Measurements from ENCODE around the gene RBM23. TPM values are rescaled to one million over a fixed set of nuclear protein-coding genes. Genes with fewer than 3 reads are reported as not detected.

Gene RBM23
- total RNA-seq, 2 experiments from 2014 or later = 55.0 to 56.0 TPM

DNA sequence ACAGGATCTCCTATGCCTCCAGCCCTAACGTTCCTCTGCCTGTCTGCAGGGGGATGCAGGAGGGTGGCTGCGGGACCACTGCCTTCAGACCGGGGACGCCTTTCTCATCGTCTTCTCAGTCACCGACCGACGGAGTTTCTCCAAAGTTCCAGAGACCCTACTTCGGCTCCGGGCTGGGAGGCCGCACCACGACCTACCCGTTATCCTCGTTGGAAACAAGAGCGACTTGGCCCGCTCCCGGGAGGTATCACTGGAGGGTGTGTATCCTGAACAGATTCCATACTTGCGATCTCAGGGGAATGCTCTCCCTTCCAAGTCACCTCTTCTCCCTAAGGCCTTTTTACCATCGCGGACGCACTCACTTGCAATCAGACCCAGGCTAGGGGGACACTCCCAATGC is 33.0 kb downstream of the RBM23 start:
- ChIA-PET CTCF (interaction anchor here (0.9 to 9.0 kb wide), 13 partner anchors 8 to 972 kb away, joined by 3 to 115 read pairs (median 4); partner anchors contain the start of gene LRP10), POLR2A (interaction anchor here (1.0 to 2.5 kb wide), 2 partner anchors 14 to 33 kb away, joined by 3 to 16 read pairs; partner anchors contain the start of genes LRP10 and RBM23)
- Mint-ChIP-seq H3K9me3 (no peaks in the 10 kb centered on the region), H3K4me1 (ENCODE audit: low read depth) (peaks cover 58% of the 10 kb centered on the region), H3K27ac (peak overlapping the region; percentile 61), H3K4me3 (peak overlapping the region; percentile 92), H3K27me3 (no peaks in the 10 kb centered on the region), H3K36me3 (no peaks in the 10 kb centered on the region)
- DNase-seq = no peak
- intact Hi-C loops (cut with micrococcal nuclease) = no loop called here

DNA sequence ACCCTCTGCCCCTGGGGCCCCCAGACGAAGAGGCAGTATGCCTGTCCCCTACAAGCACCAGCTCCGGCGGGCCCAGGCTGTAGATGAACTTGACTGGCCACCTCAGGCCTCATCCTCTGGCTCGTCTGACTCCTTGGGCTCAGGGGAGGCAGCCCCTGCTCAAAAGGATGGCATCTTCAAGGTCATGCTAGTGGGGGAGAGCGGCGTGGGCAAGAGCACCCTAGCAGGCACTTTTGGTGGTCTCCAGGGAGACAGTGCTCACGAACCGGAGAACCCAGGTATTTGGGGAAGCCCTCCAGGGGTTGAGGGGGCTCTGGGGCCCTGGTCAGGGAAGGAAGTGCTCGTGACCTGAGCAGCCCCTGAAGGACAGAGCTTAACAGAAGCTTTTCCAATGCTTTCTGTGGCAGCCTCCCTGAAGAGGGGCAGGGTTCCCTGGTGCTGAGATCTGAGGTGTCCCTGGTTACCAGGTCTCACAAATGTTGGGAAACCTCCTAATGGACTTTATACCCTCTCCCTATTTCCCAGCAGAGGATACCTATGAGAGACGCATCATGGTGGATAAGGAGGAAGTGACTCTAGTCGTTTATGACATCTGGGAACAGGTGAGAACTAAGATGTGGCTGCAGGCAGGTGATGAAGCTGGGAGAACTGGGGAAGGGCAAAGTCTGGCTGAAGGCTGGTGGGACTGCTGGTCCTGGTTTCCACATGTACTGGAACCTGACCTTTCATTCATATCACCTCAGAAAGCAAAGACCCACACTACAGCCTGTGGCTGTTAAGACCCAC is 34.0 kb downstream of the RBM23 start:
- Mint-ChIP-seq H3K27ac (no peak overlapping the region), H3K4me3 (no peak overlapping the region), H3K27me3 (no peaks in the 10 kb centered on the region), H3K36me3 (no peaks in the 10 kb centered on the region), H3K4me1 (ENCODE audit: low read depth) (peaks cover 51% of the 10 kb centered on the region), H3K9me3 (no peaks in the 10 kb centered on the region)
- intact Hi-C loops (cut with micrococcal nuclease) = no loop called here
- DNase-seq = no peak
- ChIA-PET POLR2A (interaction anchor here (0.5 to 2.5 kb wide), 3 partner anchors 11 to 1611 kb away, joined by 4 to 16 read pairs (median 6); partner anchors contain the start of gene LRP10), CTCF (interaction anchor here (1.1 to 9.0 kb wide), 8 partner anchors 9 to 971 kb away, joined by 3 to 115 read pairs (median 4); partner anchors contain the start of gene LRP10)

GRCh38 chr14:22884076-22884737 is 34.7 kb downstream of the RBM23 start:
- Mint-ChIP-seq H3K36me3 (no peaks in the 10 kb centered on the region), H3K4me3 (no peak overlapping the region), H3K27me3 (no peaks in the 10 kb centered on the region), H3K27ac (no peak overlapping the region), H3K4me1 (ENCODE audit: low read depth) (peaks cover 44% of the 10 kb centered on the region), H3K9me3 (no peaks in the 10 kb centered on the region)
- intact Hi-C loops (cut with micrococcal nuclease) = no loop called here
- POLR2A ChIA-PET = interaction anchor here (1.6 kb wide), 1 partner anchor 12 kb away, joined by 6 read pairs; no protein-coding TSS in a partner anchor
- CTCF ChIA-PET = interaction anchor here (1.1 to 9.0 kb wide), 6 partner anchors 12 to 314 kb away, joined by 3 to 115 read pairs (median 6); partner anchors contain the start of gene LRP10
- DNase-seq = no peak

GRCh38 chr14:22883173-22883976 is 35.6 kb downstream of the RBM23 start, which contains the start of gene REM2:
REM2 (plus strand) TSS chr14:22883222; CDS start chr14:22883288, 66 bp downstream.
- POLR2A ChIA-PET = interaction anchor here (0.5 to 1.9 kb wide), 3 partner anchors 10 to 130 kb away, joined by 3 to 8 read pairs (median 6); no protein-coding TSS in a partner anchor
- Mint-ChIP-seq H3K9me3 (no peaks in the 10 kb centered on the region), H3K36me3 (peaks cover 2% of the 10 kb centered on the region), H3K27me3 (no peaks in the 10 kb centered on the region), H3K27ac (no peak within 1 kb of the TSS), H3K4me3 (no peak within 1 kb of the TSS), H3K4me1 (ENCODE audit: low read depth) (peaks cover 42% of the 10 kb centered on the region)
- no peak for DNase-seq
- intact Hi-C loops (cut with micrococcal nuclease) = no loop called here
- CTCF ChIA-PET = interaction anchor here (1.5 to 9.0 kb wide), 4 partner anchors 11 to 313 kb away, joined by 4 to 115 read pairs (median 8); partner anchors contain the start of gene LRP10

- H3K4me3 Mint-ChIP-seq = no peak overlapping the region
- intact Hi-C loops (cut with micrococcal nuclease) = no loop called here
- no peaks in the 10 kb centered on the region for H3K9me3 Mint-ChIP-seq
- CTCF ChIA-PET = interaction anchor here (1.0 to 9.0 kb wide), 6 partner anchors 10 to 312 kb away, joined by 3 to 115 read pairs (median 6); partner anchors contain the start of gene LRP10
- POLR2A ChIA-PET = interaction anchor here (1.0 to 1.9 kb wide), 4 partner anchors 7 to 14 kb away, joined by 3 to 8 read pairs (median 4); partner anchors contain the start of gene LRP10
- peak; percentile 53 for DNase-seq
- peaks cover 9% of the 10 kb centered on the region for H3K36me3 Mint-ChIP-seq
- peaks cover 35% of the 10 kb centered on the region for H3K4me1 Mint-ChIP-seq (ENCODE audit: low read depth)
- H3K27me3 Mint-ChIP-seq = no peaks in the 10 kb centered on the region
- no peak overlapping the region for H3K27ac Mint-ChIP-seq
Measured at GRCh38 chr14:22882529-22883172, 36.3 kb downstream of the RBM23 start.

GRCh38 chr14:22882064-22882463 is 36.9 kb downstream of the RBM23 start:
- intact Hi-C loops (cut with micrococcal nuclease) = no loop called here
- no peak overlapping the region for H3K27ac Mint-ChIP-seq
- no peaks in the 10 kb centered on the region for H3K27me3 Mint-ChIP-seq
- H3K9me3 Mint-ChIP-seq = no peaks in the 10 kb centered on the region
- no peak overlapping the region for H3K4me3 Mint-ChIP-seq
- H3K4me1 Mint-ChIP-seq (ENCODE audit: low read depth) = peaks cover 29% of the 10 kb centered on the region
- peaks cover 11% of the 10 kb centered on the region for H3K36me3 Mint-ChIP-seq
- POLR2A ChIA-PET = interaction anchor here (1.0 to 1.9 kb wide), 3 partner anchors 8 to 11 kb away, joined by 3 to 8 read pairs (median 3); partner anchors contain the start of gene LRP10
- no peak for DNase-seq
- CTCF ChIA-PET = interaction anchor here (1.0 to 9.0 kb wide), 5 partner anchors 10 to 312 kb away, joined by 3 to 115 read pairs (median 4); partner anchors contain the start of gene LRP10

DNA sequence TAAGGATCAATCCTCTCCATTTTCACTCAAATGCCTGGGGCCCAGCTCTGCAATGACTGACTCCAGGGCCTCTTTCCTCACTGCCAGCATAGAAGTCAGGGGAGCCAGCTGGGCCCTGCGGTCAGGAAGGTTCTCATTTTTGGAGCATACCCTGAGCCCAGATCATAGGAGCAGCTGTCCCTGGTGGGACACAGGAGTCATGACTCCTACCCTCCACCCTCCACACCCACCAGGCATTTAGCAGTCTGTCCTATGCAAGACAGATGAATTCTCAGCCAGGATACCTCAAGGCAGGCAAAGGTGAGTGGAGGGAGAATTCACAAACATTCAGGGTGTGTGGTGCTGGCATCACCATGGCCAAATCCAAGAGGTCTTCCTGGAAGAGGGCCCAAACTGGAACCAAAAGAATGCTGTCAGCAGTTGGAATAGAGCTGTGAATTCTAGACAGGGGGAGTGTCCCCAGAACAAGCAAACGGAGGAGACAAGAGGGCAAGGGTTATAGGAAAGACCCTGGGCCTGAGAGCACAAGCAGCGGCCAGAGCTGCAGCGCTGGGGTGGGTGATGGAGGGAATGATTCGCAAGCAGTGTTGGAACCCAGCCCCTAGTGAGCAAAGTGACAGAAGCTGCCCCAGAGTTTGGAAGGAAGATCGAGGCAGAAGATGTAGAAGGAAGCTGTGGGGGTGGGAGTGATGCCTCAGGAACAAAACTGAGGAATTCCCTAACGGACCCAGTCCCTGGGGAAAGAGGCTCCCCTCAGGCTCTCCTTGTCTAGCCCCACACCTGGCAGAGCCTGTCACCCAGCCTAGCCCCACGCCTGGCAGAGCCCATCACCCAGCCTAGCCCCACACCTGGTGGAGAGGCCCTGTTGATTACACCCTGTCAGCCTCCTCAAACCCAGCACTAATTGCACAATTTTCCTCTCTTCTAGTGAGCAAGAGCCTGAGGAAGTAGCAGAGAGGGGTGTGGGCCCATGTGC is 40.4 kb downstream of the RBM23 start:
- Mint-ChIP-seq H3K36me3 (peaks cover 30% of the 10 kb centered on the region), H3K4me1 (ENCODE audit: low read depth) (peaks cover 24% of the 10 kb centered on the region), H3K27me3 (no peaks in the 10 kb centered on the region), H3K27ac (no peak overlapping the region), H3K4me3 (no peak overlapping the region), H3K9me3 (no peaks in the 10 kb centered on the region)
- no peak for DNase-seq
- ChIA-PET CTCF (interaction anchor here (0.9 to 1.2 kb wide), 2 partner anchors 8 to 23 kb away, joined by 3 to 4 read pairs; no protein-coding TSS in a partner anchor), POLR2A (no interaction called here)
- intact Hi-C loops (cut with micrococcal nuclease) = no loop called here

- Mint-ChIP-seq H3K27ac (no peak overlapping the region), H3K27me3 (no peaks in the 10 kb centered on the region), H3K4me3 (no peak overlapping the region), H3K9me3 (no peaks in the 10 kb centered on the region), H3K36me3 (peaks cover 36% of the 10 kb centered on the region), H3K4me1 (ENCODE audit: low read depth) (peaks cover 25% of the 10 kb centered on the region)
- ChIA-PET CTCF (interaction anchor here (1.4 kb wide), 2 partner anchors 8 to 23 kb away, joined by 3 to 4 read pairs; no protein-coding TSS in a partner anchor), POLR2A (no interaction called here)
- DNase-seq = no peak
- intact Hi-C loops (cut with micrococcal nuclease) = no loop called here
Measured at GRCh38 chr14:22877000-22877501, 41.9 kb downstream of the RBM23 start.

DNA sequence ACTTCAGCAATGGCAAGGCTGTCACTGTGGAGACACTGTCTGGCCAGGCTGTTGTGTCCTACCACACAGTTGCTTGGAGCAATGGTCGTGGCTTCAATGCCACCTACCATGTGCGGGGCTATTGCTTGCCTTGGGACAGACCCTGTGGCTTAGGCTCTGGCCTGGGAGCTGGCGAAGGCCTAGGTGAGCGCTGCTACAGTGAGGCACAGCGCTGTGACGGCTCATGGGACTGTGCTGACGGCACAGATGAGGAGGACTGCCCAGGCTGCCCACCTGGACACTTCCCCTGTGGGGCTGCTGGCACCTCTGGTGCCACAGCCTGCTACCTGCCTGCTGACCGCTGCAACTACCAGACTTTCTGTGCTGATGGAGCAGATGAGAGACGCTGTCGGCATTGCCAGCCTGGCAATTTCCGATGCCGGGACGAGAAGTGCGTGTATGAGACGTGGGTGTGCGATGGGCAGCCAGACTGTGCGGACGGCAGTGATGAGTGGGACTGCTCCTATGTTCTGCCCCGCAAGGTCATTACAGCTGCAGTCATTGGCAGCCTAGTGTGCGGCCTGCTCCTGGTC is 43.1 kb downstream of the RBM23 start:
- POLR2A ChIA-PET = no interaction called here
- H3K27ac Mint-ChIP-seq = no peak overlapping the region
- peaks cover 23% of the 10 kb centered on the region for H3K4me1 Mint-ChIP-seq (ENCODE audit: low read depth)
- DNase-seq = no peak
- CTCF ChIA-PET = interaction anchor here (1.4 kb wide), 2 partner anchors 9 to 24 kb away, joined by 3 to 4 read pairs; no protein-coding TSS in a partner anchor
- H3K36me3 Mint-ChIP-seq = peaks cover 36% of the 10 kb centered on the region
- intact Hi-C loops (cut with micrococcal nuclease) = no loop called here
- no peaks in the 10 kb centered on the region for H3K27me3 Mint-ChIP-seq
- H3K4me3 Mint-ChIP-seq = no peak overlapping the region
- no peaks in the 10 kb centered on the region for H3K9me3 Mint-ChIP-seq

All from activated CD4-positive, alpha-beta memory T cell treated with anti-CD3 and anti-CD28 coated beads for 36 hours (primary cell).